Measurements from ENCODE around the gene LDLRAP1.

- TF ChIP-seq EZH2 (IDR thresholded peaks at IDR 0.05) (no peak), POLR2AphosphoS5 (IDR thresholded peaks at IDR 0.05; ENCODE audit: low read depth, low read length) (no peak), MAX (IDR thresholded peaks at IDR 0.05) (no peak), POLR2A (IDR thresholded peaks at IDR 0.05; ENCODE audit: borderline replicate concordance, extremely low read depth, insufficient read depth, insufficient read length) (no peak), CTCF (IDR thresholded peaks at IDR 0.05 in 2 of 3, conservative IDR thresholded peaks at IDR 0.05 in 1 of 3; ENCODE audit: borderline replicate concordance in 1 of 3, insufficient read depth in 1 of 3, low read depth in 2 of 3, low read length in 2 of 3) (no peak), ZNF274 (IDR thresholded peaks at IDR 0.05; ENCODE audit: low read depth, low read length) (no peak), YY1 (IDR thresholded peaks at IDR 0.05; ENCODE audit: extremely low read depth, insufficient replicate concordance, low read depth, low read length) (no peak), TCF7L2 (IDR thresholded peaks at IDR 0.05; ENCODE audit: borderline replicate concordance, extremely low read depth, insufficient read depth, insufficient read length) (no peak), JUND (IDR thresholded peaks at IDR 0.05) (no peak), CEBPB (IDR thresholded peaks at IDR 0.05; ENCODE audit: low read depth) (no peak), REST (IDR thresholded peaks at IDR 0.05; ENCODE audit: low read depth) (no peak), SP1 (IDR thresholded peaks at IDR 0.05; ENCODE audit: low read depth) (no peak)
Measured at GRCh38 chr1:25556791-25557476, 13.5 kb downstream of the LDLRAP1 start.

Measured in HCT116 (cell line).